Left ventricle myocardium superior (tissue), 1 donor: ENCODE results near the gene CORIN. TPM values are rescaled to one million over a fixed set of nuclear protein-coding genes. Genes with fewer than 3 reads are reported as not detected.
"Not testable (repeated sequence)": the region's sequence is repeated elsewhere in the genome, so short reads cannot be mapped to it uniquely, and the experiment has no call there.

Source experiments
- ATAC-seq: fragments of 200-7000 bp; cut with Tn5 transposase; one replicate; pipeline ENCODE4 v1.9.1; 2020; ENCODE audit warnings: mild to moderate bottlenecking, moderate library complexity
- DNase-seq: peaks from one replicate; pipeline ENCODE4 v3.0.0-alpha.2; 2020
- intact Hi-C: fragments of 100-400 bp; cut with micrococcal nuclease; formaldehyde crosslinking; loops from one replicate; pipeline ENCODE4 v1.11.0; 2022
- total RNA-seq: library from RNA; stranded (reverse); fragmentation: NEBNext Ultra II Directional; extraction: Animal tissue kit (Norgen Biotek cat#: 25700); gene quantifications from one replicate; pipeline ENCODE4 v1.2.1, GENCODE V29; 2021
- donor health status: DM: no; HTN: yes; CAD: no; lungs with severe emphysema.

The CORIN gene
- total RNA-seq, 1 donor from 2014 or later, result 96.8 TPM

DNA sequence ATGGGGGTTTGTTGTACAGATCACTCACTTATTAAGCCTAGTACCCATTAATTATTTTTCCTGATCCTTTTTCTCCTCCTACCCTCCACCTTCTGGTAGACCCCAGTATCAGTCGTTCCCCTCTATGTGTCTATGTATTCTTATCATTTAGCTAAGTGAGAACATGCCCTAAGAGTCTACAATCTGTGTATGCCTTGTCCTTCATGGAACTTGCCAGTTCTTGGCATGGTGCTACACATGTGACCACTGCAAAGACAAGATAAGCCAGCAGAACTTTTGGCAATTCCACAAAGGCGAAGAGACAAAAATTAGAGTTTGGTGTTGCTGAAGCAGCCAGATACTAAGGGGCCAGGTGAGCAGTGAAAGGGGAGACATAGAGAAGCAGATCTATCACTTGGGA is 101.3 kb downstream of the CORIN start:
- intact Hi-C loops, result no loop called here
- DNase-seq, result peak; percentile 23
- peak; percentile 93 for ATAC-seq

DNA sequence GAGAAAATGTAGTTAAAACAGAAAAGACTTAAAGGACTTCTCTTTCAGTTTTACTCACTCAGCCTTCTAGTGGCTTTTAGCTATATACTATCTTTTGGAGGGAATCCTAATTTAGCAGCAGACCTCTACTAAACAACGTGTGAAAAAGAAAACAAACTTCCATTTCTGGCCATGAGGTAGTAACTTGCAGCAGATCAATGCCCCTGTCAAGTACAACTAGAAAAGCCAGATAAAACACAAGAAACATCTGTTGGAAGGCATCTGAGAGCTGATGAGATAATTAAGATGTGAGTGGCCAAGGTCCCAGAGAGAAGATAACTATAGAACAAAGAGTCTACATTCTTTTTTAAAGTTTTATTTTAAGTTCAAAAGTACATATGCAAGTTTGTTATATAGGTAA is 101.7 kb downstream of the CORIN start:
- ATAC-seq (peak; percentile 50), DNase-seq (no peak)
- intact Hi-C loops, result no loop called here

DNA sequence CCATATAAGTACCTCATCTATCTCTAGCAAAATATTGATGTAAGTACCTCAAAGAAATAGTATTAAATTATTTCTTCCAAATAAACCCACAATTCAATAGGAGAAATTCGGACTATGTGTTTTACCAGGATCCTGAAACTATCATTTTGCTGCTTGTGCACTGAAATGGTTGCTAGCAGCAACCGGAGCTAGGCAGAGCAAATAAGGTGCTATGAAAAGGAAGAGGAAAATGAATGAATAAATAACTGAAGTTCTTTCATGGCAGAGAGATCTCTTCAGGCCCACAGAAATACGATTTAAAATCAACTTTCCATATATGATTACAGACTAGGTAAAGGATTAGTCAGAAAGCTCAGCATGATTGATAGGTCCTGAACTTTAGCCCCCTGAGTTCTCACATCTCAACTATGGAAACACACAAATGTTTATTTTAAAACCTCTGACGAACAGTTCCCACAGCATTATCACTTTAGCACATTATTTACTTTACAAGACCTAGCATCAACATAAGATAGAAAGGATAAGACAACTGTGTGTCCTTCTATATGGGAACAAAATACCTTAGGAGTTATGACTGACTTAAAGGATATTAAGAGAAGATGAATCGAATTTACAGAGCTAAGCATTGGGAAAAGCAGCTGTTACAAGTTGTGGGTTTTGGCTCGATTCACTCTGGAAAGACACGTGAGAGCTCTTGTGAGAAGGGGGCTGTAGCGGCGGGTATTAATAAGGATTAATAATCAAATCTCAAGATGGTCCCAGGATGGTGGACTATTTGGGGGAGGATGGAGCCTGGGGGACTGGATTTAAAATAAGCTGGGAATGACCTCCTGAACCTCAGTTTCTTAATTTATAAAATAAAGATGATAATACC is 104.3 kb downstream of the CORIN start:
- intact Hi-C loops, result no loop called here
- ATAC-seq (no peak), DNase-seq (no peak)

DNA sequence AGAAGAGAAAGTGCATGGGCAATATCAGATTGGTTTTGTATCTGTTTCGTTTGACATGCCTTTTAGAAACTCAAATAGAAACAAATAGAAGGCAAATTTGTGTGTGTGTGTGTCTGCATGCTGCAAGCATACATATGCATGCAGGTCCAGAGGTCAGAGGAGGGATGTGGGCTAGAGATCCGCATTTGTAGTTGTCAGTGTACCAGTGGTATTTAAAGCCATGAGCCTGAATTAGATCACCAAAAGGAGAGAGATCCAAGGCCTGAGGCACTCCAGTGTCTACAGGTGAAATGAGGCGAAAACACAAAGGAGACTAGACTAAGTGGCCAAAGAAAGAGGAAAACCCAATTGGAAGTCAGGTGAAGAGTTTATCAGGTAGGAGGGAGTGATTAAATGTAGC is 106.7 kb downstream of the CORIN start:
- DNase-seq, result no peak
- intact Hi-C loops, result no loop called here
- ATAC-seq, result peak; percentile 72

DNA sequence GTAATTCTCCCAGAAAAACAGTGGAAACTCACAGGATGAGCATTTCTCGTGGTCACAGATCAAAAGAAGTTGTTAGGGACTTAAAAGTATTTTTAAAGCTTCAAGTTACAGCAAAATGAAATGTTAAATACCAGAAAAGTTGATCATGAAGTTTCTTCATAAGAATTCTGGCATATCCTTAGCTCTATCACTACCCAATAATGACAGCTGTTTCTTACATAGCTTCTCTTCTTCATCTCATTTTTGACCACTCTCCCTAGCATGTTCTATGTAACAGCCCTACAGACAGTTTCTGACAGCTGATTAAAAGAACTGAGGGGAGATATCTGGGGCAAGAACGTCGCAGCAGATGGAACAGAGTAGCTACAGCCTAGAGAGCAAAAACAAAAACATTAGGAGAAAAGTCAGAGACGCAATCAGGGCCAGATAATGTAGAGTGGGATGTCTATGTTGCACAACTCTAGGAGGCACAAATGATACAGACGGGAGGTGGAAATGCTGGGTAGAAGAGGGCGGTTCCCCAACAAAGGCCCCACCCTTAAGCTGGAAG is 108.7 kb downstream of the CORIN start:
- intact Hi-C loops, result no loop called here
- DNase-seq (no peak), ATAC-seq (peak; percentile 20)

DNA sequence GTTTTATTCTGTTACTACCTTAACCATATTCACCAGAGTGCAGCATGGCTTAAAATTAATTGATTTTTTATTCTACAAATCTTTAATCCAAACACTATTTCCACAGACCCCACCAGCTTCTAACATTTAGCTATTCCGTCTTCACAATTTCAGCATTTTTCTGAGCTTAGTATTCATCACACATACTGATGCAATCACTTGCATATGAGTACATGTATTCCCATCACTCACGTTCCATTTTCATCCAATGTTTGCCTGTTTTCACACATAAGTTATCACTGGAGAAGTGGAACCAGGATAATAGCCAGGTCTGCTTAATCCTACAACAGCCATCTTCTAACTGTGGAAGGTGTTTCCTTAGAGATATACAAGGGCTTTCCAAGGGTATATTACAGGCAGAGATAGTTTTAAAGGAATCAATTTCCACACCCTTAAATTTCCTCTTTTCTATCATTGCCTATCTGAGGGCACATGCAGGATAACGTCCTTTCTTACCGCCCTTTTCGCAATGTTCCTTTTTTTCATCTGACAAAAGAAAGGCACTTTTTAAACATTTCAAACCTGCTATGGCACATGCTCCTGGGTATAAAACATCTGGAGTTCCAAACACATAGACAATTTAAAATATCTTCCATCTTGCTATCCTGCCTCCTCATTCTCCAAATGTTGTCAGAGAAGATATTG is 115.8 kb downstream of the CORIN start:
- intact Hi-C loops, result no loop called here
- DNase-seq (no peak), ATAC-seq (no peak)

DNA sequence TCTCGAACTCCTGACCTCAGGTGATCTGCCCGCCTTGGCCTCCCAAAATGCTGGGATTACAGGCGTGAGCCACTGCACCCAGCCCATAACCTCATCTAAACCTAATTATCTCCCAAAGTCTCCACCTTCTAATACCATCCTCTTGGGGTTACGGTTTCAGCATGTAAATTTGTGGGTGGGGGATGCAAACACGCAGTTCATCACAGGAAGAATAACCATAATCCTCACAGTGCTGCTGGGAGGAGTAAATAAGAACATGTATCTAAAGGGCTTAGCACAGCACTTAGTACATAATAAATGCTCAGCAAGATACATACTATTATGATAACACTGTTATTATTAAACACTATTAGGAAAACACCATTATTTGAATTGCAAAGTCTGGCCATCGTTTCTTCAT is 116.4 kb downstream of the CORIN start:
- DNase-seq (no peak), ATAC-seq (no peak)
- intact Hi-C loops, result no loop called here

DNA sequence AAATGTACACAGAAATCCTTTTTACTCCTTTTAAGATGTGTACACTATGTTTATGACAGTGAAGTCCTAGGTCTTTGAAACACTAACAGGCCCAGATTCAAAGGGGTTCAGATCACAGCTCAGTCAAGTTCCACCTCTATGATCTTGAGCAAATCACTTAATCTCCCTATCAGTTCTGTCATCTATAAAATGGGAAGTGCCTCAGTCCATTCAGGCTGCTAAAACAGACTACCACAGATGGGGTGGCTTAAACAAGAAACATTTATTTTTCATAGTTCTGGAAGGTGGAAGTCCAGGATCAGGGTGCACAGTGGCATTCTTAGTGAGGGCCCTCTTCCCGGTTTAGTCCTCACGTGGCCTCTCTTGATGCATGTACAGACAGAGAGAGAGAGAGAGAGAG is 117.1 kb downstream of the CORIN start:
- intact Hi-C loops, result no loop called here

DNA sequence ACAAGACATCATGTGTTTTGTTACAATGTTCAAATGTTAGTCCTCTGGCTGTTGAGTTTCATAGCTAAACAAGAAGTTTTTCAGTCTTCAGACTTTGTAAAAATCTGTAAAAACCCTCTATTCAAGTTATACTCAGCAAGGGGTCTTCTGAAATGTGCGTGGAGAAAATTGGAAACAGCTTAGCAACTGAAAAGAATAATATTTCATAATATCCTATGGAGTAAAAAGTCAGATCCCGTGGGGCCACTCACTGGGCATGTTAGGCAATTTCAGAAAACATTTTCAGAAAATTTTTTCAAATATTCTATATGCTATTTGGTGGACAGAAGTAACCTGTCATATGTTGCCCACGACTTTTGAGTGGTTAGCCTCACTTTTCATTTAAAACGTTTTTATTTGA is 118.3 kb downstream of the CORIN start:
- intact Hi-C loops, result no loop called here
- DNase-seq, result no peak
- no peak for ATAC-seq

More for the DNA sequence above, 117.1 kb downstream of the CORIN start:
- ATAC-seq, result no peak
- no peak for DNase-seq

DNA sequence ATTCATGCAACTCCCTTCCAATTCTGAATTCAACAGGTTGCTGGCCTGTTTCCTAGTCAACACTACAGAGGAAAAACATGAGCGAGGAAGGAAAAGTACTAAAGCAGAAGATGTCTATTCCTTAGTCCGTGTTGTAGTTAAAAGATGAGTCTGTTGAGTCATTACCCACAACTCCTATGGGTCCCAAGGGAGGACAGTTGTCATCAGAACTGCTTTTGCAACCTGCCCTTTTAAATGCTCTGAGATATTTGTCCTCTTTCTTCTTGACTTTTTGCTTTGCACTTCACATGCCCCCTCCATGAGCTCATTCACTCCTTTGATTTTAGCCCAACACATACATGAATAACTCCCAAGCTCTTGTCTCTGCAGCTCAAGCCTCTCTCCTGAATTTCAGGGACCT is 119.2 kb downstream of the CORIN start:
- DNase-seq (no peak), ATAC-seq (no peak)
- intact Hi-C loops, result no loop called here

DNA sequence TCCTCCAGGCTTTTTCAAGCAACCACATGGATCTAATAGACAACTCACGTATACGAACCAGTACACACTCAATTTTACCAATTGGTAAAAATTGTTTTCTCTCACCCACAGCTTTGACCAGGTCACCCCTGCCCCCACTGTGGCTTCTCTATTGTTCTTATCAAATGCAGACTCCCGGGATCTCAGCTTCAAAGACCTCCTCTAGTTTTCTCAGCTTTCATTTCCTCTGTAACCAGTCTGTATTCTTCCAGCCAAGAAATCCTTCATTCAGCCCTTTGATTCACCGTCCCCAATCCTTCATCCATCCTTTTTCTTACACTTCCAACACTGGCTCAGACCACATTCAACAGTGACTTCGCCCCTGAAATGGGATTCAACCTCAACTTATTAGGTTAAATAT is 120.7 kb downstream of the CORIN start:
- intact Hi-C loops, result no loop called here
- ATAC-seq (no peak), DNase-seq (no peak)

DNA sequence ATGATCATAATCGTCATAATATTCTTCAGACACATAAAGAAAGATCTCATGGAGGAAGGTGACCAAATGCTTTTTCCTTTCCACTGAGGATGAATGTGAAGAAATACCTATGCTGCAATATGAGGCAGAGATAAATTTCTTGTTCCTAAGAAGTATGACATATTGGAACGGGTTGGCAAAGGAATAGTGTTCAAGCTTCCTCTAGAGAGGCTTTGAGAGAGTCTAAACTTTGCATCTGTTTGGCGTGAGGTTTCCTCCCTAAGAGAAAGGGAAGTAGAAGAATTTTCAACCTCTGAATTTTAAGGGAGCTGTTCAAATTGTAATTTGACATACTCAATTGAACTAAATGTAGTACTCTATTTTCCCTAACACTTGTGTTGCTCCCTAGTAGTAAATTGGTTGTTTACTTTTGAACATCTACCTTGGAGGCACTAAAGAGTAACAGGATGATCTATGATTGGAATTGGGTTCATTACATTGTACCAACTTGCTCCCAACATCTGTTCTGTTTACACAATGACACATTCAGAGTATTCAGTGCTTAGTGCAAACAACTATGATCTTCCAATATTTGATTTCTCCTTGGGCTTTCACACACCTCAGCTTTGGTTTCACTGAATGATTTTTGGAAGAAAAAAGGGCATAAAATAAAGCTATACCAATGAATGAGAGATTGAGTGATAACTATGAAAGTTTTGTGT is 122.0 kb downstream of the CORIN start:
- intact Hi-C loops, result no loop called here
- DNase-seq (no peak), ATAC-seq (no peak)

DNA sequence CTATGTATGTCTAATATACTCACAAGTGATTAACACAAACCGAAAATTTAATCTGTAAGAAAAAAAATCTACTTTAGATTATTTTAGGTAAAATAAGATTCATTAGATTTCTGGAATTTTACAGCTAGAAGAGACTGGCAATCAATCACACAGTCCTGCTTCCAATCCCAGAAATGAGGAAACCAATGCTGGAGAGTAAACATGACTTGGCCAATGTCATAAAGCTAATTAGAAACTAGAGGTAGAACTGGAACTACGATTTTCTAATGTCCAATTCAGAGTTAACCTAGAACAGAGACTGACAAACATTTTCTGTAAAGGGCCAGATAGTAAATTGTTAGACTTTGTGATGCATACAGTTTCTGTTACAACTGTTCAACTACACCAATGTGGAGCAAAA is 123.6 kb downstream of the CORIN start:
- intact Hi-C loops, result no loop called here
- ATAC-seq, result no peak
- no peak for DNase-seq

DNA sequence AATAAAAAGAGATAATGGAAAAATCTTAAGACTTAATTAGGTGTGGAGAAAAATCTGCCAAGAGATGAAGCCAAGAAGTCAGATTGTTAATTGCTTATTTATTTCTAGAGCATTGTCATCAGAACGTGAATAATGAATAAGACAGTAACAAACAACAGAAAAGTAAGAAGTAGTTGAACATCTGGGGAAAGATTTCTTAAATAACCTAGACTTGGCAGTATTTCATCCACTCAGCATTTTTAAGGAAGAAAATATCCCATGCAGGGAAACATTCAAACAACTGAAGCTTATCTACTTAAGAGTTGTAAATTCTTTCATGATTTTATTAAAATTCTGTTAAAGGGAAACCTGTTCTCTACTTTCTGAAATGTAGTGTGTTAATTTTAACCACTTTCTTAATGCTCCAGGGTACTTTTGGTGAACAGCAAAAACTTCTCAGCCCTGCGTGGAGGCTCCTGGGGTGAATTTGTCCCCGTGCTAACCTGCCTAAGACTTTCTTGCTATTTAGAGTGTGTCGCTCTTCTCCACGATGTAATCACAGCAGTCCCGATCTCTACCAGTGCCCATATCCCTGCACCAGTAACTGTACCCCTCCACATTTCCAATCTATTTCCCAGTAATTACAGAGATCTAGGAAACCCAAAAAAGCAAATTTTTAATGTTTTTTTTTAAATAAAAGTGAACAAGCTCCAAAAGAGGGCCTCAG is 124.6 kb downstream of the CORIN start:
- intact Hi-C loops, result no loop called here

DNA sequence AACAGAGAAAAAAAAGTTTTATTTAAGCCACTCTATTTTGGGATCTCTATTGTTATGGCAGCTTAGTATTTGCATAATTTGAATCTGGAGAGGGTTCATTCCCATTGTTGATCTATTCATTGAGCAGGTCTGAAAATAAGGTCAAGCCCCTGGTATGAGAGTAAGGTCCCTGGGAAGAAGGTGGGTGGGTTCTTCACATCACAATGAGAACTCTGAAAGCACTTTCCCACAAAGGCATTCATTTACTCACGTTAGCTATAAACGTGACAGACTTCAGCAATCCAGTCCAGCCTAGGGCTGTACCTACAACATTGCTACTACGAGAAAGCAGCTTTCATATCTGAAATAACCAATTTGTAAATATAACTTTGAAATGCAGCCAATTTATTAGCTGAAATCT is 126.2 kb downstream of the CORIN start:
- ATAC-seq, result no peak
- intact Hi-C loops, result no loop called here
- no peak for DNase-seq

More for the DNA sequence above, 124.6 kb downstream of the CORIN start:
- ATAC-seq, result peak; percentile 63
- DNase-seq, result no peak

DNA sequence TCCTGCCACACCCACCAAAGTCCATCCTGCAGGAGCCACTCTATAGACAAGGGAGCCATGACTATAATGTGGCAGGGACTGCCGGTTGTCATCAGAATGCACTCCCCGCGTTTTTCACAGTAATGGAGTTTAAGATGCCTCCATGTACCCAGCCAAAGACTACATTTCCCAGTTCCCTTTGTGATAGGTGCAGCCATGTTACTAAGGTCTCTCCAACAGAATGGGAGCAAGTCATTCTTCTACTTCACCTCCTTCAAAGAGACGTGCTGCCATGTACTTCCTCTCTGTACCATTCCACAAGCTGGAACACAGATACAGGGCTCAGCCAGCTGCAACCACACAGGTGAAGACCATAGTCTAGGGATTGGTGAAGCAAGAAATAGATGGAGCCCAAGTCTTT is 126.7 kb downstream of the CORIN start:
- no peak for ATAC-seq
- intact Hi-C loops, result no loop called here

DNA sequence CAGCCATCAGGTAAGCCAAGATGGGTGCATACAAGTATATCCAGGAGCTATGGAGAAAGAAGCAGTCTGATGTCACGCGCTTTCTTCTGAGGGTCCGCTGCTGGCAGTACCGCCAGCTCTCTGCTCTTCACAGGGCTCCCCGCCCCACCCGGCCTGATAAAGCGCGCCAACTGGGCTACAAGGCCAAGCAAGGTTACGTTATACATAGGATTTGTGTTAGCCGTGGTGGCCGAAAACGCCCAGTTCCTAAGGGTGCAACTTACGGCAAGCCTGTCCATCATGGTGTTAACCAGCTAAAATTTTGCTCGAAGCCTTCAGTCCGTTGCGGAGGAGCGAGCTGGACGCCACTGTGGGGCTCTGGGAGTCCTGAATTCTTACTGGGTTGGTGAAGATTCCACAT is 131.5 kb downstream of the CORIN start:
- DNase-seq, ATAC-seq, intact Hi-C loops: not testable (repeated sequence)

More for the DNA sequence above, 126.7 kb downstream of the CORIN start:
- no peak for DNase-seq

DNA sequence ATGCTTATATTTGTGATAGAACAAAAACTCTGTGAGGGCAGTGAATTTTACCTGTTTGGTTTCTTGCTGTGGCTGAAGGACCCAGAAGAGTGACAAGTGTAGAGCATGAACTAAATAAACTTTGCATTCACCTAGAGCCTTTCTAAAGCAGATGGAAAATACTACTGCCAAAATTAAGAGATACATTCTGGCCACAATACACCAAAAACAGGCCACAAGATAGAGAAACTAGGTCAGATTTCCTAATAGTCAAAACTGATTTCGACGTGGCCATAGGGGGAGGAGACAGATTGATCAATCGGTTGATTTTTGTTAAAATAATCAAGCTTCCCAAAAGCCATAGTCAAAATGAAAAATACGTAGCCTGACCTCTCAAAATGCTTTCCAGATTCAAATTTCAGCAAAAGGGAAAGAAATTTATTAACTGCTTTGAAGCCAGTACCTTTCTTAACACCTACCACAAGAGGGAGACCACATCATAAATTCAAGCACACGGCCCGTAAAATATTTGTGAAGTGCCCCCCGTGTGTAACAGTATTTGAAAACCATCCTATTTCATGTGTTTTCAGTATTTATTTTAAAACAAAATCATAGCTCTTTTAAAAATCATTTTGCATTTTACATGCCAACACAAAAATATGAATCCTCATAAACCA is 132.4 kb downstream of the CORIN start:
- intact Hi-C loops, result loop anchor here (2.0 kb wide), 1 partner anchor 131 kb away; no protein-coding TSS in a partner anchor
- DNase-seq (no peak), ATAC-seq (peak; percentile 68)
